Peyer's patch (tissue), 4 donors: Measurements from ENCODE around the gene SLC38A6.

Experiments used
- CTCF ChIP-seq, 6 experiments: fragments of 450-650 bp in 4 of 6; fragments of 200-600 bp in 2 of 6; sonication (generic) in 1 of 6; IDR thresholded peaks; one replicate each; pipeline ENCODE4 v1.5.1; 2017 to 2019; ENCODE audit warnings: antibody characterized with exemption in 6 of 6, mild to moderate bottlenecking in 3 of 6, moderate library complexity in 1 of 6
- POLR2A ChIP-seq, 2 donors: fragments of 450-650 bp; IDR thresholded peaks; one replicate each; pipeline ENCODE4 v1.5.1; 2017; ENCODE audit warnings: antibody characterized with exemption in 2 of 2, mild to moderate bottlenecking in 2 of 2, moderate library complexity in 2 of 2

GRCh38 chr14:61042220-61042619 is 61.2 kb downstream of the SLC38A6 start:
- TF ChIP-seq CTCF (IDR thresholded peaks at IDR 0.05) = no peak
- no peak for TF ChIP-seq POLR2A (IDR thresholded peaks at IDR 0.05)
